Psoas muscle (tissue), 8 donors: ENCODE data around the gene DAAM2. TPM values are rescaled to one million over a fixed set of nuclear protein-coding genes. Genes with fewer than 3 reads are reported as not detected.

Experiments
- ATAC-seq, 4 donors: fragments of 200-7000 bp; cut with Tn5 transposase; one replicate each; pipeline ENCODE4 v1.9.1; 2020; ENCODE audit warnings: moderate library complexity in 3 of 4, mild to moderate bottlenecking in 2 of 4
- DNase-seq, 2 donors: peaks; one replicate each; pipeline ENCODE4 v3.0.0-alpha.2; 2020
- H3K27ac ChIP-seq: fragments of 200-600 bp; one replicate; pipeline ENCODE4 v1.8.0; 2022
- H3K27me3 ChIP-seq, 3 donors: fragments of 200-600 bp in 1 of 3; one replicate each; pipeline versions ENCODE4 v1.6.1 to v1.8.0; 2013 to 2022; ENCODE audit warnings: low read length in 2 of 3, mild to moderate bottlenecking in 2 of 3, moderate library complexity in 1 of 3; ENCODE audit not compliant: insufficient read depth in 3 of 3
- H3K36me3 ChIP-seq, 2 donors: fragments of 200-600 bp in 1 of 2; one replicate each; pipeline versions ENCODE4 v1.6.1 to v1.8.0; 2013 to 2022; ENCODE audit warnings: low read depth in 1 of 2, mild to moderate bottlenecking in 1 of 2, moderate library complexity in 1 of 2; ENCODE audit not compliant: insufficient read depth in 1 of 2
- H3K4me1 ChIP-seq: fragments of 200-600 bp; one replicate; pipeline ENCODE4 v1.8.0; 2022
- H3K4me3 ChIP-seq: fragments of 200-600 bp; one replicate; pipeline ENCODE4 v1.8.0; 2022; ENCODE audit warnings: mild to moderate bottlenecking
- H3K9me3 ChIP-seq: fragments of 200-600 bp; one replicate; pipeline ENCODE4 v1.8.0; 2022
- WGBS, 3 donors: extraction: QIAGEN DNeasy Blood & Tissue Kit; methylation state at CpG; one replicate each; pipeline versions ENCODE4 v1.1.6 to v1.1.7; 2013; 5-methylcytosine and 5-hydroxymethylcytosine counted together
- intact Hi-C, 2 donors: fragments of 100-400 bp; cut with DNase I; formaldehyde crosslinking; loops; one replicate each; pipeline versions ENCODE4 v1.11.0 to v1.14.2; 2022
- polyA plus RNA-seq, 3 donors: library from polyadenylated mRNA; stranded (reverse); fragments of 200-250 nt; gene quantifications; one replicate each; pipeline ENCODE4 v1.2.3, GENCODE V29; 2013
- total RNA-seq, 4 donors: library from RNA; stranded (reverse); fragmentation: NEBNext Ultra II Directional in 2 of 4; extraction: Animal tissue kit (Norgen Biotek cat#: 25700) in 2 of 4; gene quantifications; one replicate each; pipeline versions ENCODE4 v1.2.1 to v1.2.4, GENCODE V29; 2021 to 2023
- TF ChIP-seq, protein P1 (sequence below): fragments of 200-600 bp; IDR thresholded peaks from one replicate; pipeline ENCODE4 v1.8.0; 2022; ENCODE audit warnings: antibody characterized with exemption
- donor health status: healthy with polysubstance abuse.
- donor health status: DM: no; HTN: no; CAD: no; lungs with moderate emphysema.
- donor health status: Bipolar disorder and iron deficiency.
- donor health status: healthy.
- donor health status: DM: yes; HTN: yes; CAD: no.
- donor health status: DM: no; HTN: no; CAD: no.
- donor health status: DM: no; HTN: no; CAD: no.
- donor health status: DM: yes; HTN: yes; CAD: no.

DAAM2 gene
- total and polyA plus RNA-seq, 7 donors: 7.0 to 67.1 (median 26.5) TPM

DNA sequence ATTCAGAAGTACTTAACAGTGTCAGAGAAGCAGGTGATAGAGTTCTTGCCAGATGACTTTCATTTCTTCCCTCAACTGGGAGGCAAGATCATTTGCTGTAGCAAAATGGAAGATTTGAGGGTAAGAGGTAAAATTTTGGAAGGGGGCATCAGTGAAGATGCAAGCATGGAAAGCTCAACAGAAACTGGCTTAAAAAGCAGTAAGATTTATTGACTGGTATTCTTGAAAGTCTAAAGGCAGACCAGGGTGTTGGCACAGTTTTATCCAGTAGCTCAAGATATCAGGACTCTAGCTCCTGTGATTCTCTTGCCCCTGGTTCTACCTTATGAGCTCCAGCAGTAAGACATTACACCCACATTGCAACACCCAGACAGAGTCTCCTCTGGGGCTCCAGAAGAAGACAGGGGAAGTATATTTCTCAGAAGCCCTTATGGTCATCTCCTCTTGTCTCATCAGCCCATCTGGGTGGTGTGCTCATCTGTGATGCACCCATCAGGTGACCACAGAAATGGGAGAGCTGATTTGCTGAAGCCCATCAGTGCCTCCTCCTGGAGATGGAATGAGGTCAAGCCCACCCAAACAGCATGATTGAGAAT lies 158.0 kb downstream of the DAAM2 start:
- TF ChIP-seq, protein P1, sequence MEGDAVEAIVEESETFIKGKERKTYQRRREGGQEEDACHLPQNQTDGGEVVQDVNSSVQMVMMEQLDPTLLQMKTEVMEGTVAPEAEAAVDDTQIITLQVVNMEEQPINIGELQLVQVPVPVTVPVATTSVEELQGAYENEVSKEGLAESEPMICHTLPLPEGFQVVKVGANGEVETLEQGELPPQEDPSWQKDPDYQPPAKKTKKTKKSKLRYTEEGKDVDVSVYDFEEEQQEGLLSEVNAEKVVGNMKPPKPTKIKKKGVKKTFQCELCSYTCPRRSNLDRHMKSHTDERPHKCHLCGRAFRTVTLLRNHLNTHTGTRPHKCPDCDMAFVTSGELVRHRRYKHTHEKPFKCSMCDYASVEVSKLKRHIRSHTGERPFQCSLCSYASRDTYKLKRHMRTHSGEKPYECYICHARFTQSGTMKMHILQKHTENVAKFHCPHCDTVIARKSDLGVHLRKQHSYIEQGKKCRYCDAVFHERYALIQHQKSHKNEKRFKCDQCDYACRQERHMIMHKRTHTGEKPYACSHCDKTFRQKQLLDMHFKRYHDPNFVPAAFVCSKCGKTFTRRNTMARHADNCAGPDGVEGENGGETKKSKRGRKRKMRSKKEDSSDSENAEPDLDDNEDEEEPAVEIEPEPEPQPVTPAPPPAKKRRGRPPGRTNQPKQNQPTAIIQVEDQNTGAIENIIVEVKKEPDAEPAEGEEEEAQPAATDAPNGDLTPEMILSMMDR: no peak

GRCh38 chr6:39951191-39951590 lies 159.0 kb downstream of the DAAM2 start:
- no peak overlapping the region for H3K4me3 ChIP-seq
- DNase-seq: no peak
- no peaks in the 10 kb centered on the region for H3K27me3 ChIP-seq
- 63 to 73% (median 68%) methylated on average over 5 of the region's 5 CpGs for WGBS, 3 donors
- intact Hi-C loops: no loop called here
- peaks cover 10% of the 10 kb centered on the region for H3K4me1 ChIP-seq
- no peaks in the 10 kb centered on the region for H3K36me3 ChIP-seq
- H3K9me3 ChIP-seq: no peaks in the 10 kb centered on the region
- H3K27ac ChIP-seq: peak overlapping the region; percentile 11
- ATAC-seq: peak in 1 of 4 donors; percentile 71
- TF ChIP-seq, protein P1: no peak

More for the DNA sequence above, 158.0 kb downstream of the DAAM2 start:
- no peaks in the 10 kb centered on the region for H3K27me3 ChIP-seq
- intact Hi-C loops: no loop called here
- ATAC-seq (no peak), DNase-seq (no peak)
- no peak overlapping the region for H3K27ac ChIP-seq
- no peaks in the 10 kb centered on the region for H3K9me3 ChIP-seq
- H3K36me3 ChIP-seq: no peaks in the 10 kb centered on the region
- H3K4me1 ChIP-seq: peaks cover 10% of the 10 kb centered on the region
- H3K4me3 ChIP-seq: no peak overlapping the region

GRCh38 chr6:39951716-39952115 lies 159.5 kb downstream of the DAAM2 start:
- no peaks in the 10 kb centered on the region for H3K36me3 ChIP-seq
- TF ChIP-seq, protein P1: no peak
- no peak overlapping the region for H3K4me3 ChIP-seq
- H3K27me3 ChIP-seq: no peaks in the 10 kb centered on the region
- WGBS, 3 donors: 37 to 50% (median 44%) methylated on average over 1 of the region's 1 CpG
- peaks cover 10% of the 10 kb centered on the region for H3K4me1 ChIP-seq
- peak overlapping the region; percentile 39 for H3K27ac ChIP-seq
- DNase-seq (no peak), ATAC-seq (peak; percentile 40 to 69 (median 46))
- intact Hi-C loops: no loop called here
- no peaks in the 10 kb centered on the region for H3K9me3 ChIP-seq

DNA sequence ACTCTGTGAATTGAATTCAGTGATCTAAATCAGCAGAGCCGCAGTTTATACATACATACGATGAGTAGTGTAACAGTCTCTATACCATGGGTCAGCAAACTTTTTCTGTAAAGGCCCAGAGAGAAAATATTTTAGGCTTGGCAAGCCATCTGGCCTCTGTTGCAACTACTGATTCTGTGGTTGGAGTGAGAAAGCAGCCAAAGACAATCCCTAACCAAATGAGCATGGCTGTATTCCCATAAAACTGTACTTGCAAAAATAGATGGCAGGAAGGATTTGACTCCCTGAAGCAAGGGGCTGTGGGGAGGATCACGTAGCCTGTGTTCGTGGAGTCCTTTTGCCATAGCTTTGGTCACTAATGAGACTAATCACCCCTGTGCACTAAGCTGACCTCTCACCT lies 160.0 kb downstream of the DAAM2 start:
- no peak overlapping the region for H3K4me3 ChIP-seq
- H3K4me1 ChIP-seq: peaks cover 10% of the 10 kb centered on the region
- H3K36me3 ChIP-seq: no peaks in the 10 kb centered on the region
- 57 to 63% (median 57%) methylated on average over 4 of the region's 4 CpGs for WGBS, 3 donors
- peak overlapping the region; percentile 39 for H3K27ac ChIP-seq
- no peaks in the 10 kb centered on the region for H3K27me3 ChIP-seq
- ATAC-seq (peak; percentile 37 to 60 (median 58)), DNase-seq (no peak)
- TF ChIP-seq, protein P1: no peak
- H3K9me3 ChIP-seq: no peaks in the 10 kb centered on the region
- intact Hi-C loops: no loop called here

DNA sequence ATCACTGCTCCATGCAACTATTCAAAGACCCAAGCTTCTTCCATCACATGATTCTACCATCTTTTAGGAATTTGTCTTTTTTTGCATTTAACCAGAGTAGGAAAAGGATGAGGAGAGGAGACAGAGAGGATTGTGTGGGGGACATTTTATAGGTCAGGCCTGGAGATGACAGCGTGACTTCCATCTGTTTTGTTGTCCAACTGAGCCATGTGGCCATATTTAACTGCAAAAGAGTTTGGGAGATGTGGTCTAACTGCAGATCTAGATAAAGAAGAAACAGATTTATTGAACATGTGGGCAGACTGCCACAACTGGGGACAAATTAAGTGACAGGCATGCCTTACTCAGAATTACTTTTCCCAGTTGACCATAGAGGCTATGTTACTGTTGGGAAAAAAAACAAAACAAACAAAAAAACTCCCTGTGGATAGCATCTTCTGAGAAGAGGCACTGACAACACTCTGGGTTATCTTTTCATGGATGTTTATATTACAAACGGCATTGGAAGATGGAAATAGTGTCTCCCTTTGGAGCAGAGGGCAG lies 161.0 kb downstream of the DAAM2 start:
- peaks cover 10% of the 10 kb centered on the region for H3K4me1 ChIP-seq
- intact Hi-C loops: no loop called here
- no peak overlapping the region for H3K4me3 ChIP-seq
- no peaks in the 10 kb centered on the region for H3K36me3 ChIP-seq
- TF ChIP-seq, protein P1: no peak
- H3K9me3 ChIP-seq: no peaks in the 10 kb centered on the region
- H3K27ac ChIP-seq: no peak overlapping the region
- no peaks in the 10 kb centered on the region for H3K27me3 ChIP-seq
- no peak for ATAC-seq
- DNase-seq: no peak
- WGBS, 3 donors: 81 to 83% (median 81%) methylated on average over 2 of the region's 2 CpGs
